OCI-LY3 (cell line): Measurements from ENCODE around the gene TMC5.

Experiments used
- CTCF ChIP-seq: fragments of 200-600, 300-600 bp; sonication (generic); IDR thresholded peaks from 2 replicates; pipeline ENCODE4 v1.5.1; 2014; ENCODE audit warnings: antibody characterized with exemption, low read length, low read depth
- EZH2phosphoT487 ChIP-seq: fragments of 200-600 bp; shearing (Covaris generic); IDR thresholded peaks from 2 replicates; pipeline ENCODE4 v1.6.1; 2018; ENCODE audit warnings: antibody characterized with exemption, mixed run types, low read depth

DNA sequence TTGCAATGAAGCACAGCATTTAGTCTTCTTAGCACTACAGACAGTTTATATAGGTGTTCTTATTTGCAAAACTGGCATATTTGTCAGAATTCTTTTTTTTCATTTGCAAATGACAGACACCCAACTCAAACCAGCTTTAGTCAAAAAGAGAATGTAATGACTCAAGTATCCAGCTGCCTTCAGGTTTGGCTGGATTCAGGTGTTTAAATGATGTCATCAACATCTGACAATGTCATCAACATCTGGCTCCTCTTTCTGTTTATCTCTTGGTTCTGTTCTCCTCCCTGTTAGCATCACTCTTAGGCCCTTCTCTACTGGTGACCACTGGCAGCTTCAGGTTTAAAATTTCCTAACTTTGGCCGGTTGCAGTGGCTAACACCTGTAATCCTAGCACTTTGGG lies 18.9 kb downstream of the TMC5 start:
- TF ChIP-seq CTCF (no peak), EZH2phosphoT487 (no peak)
